T-helper 17 cell (primary cell): ENCODE data around the gene KDM4B. TPM values are rescaled to one million over a fixed set of nuclear protein-coding genes. Genes with fewer than 3 reads are reported as not detected.

Experiments used
- ATAC-seq: fragments of 150-1000 bp; cut with Tn5 transposase; 2 replicates; pipeline ENCODE4 v1.10.0; 2021; ENCODE audit warnings: mild to moderate bottlenecking, moderate library complexity
- DNase-seq, 3 donors: peaks; one replicate each; pipeline versions ENCODE4 v3.0.0 to v3.0.0-alpha.2; 2020 to 2021
- H3K9me3 ChIP-seq: one replicate; pipeline ENCODE4 v1.7.0; 2013; ENCODE audit warnings: low read length, mild to moderate bottlenecking; ENCODE audit not compliant: control insufficient read depth, poor library complexity, severe bottlenecking
- H3K27ac Mint-ChIP-seq: one replicate; pipeline ENCODE4 v1.8.0; 2022; ENCODE audit warnings: mild to moderate bottlenecking, moderate library complexity, mixed read lengths
- H3K27me3 Mint-ChIP-seq: one replicate; pipeline ENCODE4 v1.8.0; 2022; ENCODE audit warnings: mixed read lengths
- H3K36me3 Mint-ChIP-seq: one replicate; pipeline ENCODE4 v1.8.0; 2022; ENCODE audit warnings: low read depth, mixed read lengths
- H3K4me1 Mint-ChIP-seq: one replicate; pipeline ENCODE4 v1.8.0; 2022; ENCODE audit warnings: mild to moderate bottlenecking, mixed read lengths
- H3K4me3 Mint-ChIP-seq: one replicate; pipeline ENCODE4 v1.8.0; 2022; ENCODE audit warnings: mild to moderate bottlenecking, moderate library complexity, mixed read lengths
- total RNA-seq, 4 donors: library from RNA in 2 of 4; stranded (reverse) in 2 of 4; gene quantifications; one replicate each; pipeline ENCODE4 v1.2.3 and lab custom pipeline; 2022 to 2026

Gene KDM4B
- total RNA-seq, 2 donors from 2014 or later, result 37.6 to 42.2 TPM

DNA sequence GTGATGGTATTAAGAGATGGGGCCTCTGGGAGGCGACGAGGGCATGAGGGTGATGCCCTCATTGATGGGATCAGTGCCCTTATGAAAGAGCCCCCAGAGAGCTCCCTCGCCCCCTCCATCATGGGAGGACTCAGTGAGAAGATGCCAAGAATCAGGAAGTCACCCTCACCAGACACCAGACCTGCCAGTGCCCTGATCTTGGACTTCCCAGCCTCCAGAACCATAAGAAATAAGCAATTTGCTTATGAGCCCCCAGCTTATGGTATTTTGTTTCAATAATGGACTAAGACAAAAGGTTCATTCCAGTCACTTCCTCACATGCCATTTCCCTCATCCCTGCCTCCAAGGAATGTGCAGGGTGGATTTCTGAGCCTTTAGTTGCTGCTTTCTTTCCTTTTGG is 129.7 kb downstream of the KDM4B start:
- DNase-seq (no peak), ATAC-seq (no peak)
- H3K9me3 ChIP-seq, result no peaks in the 10 kb centered on the region
- H3K27ac Mint-ChIP-seq, result no peak overlapping the region
- H3K4me3 Mint-ChIP-seq, result no peak overlapping the region
- H3K36me3 Mint-ChIP-seq, result peaks cover 6% of the 10 kb centered on the region
- H3K27me3 Mint-ChIP-seq, result no peaks in the 10 kb centered on the region
- peaks cover 5% of the 10 kb centered on the region for H3K4me1 Mint-ChIP-seq

DNA sequence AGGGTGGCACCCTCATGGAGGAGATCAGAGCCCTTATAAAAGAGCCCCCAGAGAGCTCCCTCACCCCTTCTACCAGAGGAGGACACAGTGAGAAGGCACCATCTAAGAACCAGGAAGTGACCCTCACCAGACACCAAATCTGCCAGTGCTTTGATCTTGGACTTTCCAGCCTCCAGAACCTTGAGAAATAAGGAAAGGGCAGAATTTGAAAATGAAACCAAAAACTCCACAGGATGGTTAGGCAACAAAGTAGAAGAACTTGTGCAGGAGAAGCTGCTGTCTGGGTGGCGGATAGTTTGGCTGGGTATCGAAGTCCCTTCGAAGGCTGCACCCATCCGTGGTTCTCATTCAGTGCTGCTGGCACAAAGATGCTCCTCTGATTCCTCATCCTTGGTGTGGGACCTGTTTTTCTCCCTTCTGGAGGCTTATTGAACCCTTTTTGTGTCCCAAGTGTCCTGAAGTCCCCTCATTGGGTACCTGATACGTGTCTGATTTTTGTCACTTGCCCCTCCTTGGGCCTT is 130.8 kb downstream of the KDM4B start:
- no peak overlapping the region for H3K27ac Mint-ChIP-seq
- H3K27me3 Mint-ChIP-seq, result no peaks in the 10 kb centered on the region
- peaks cover 6% of the 10 kb centered on the region for H3K36me3 Mint-ChIP-seq
- peaks cover 3% of the 10 kb centered on the region for H3K4me1 Mint-ChIP-seq
- DNase-seq (no peak), ATAC-seq (no peak)
- no peak overlapping the region for H3K4me3 Mint-ChIP-seq
- H3K9me3 ChIP-seq, result no peaks in the 10 kb centered on the region

DNA sequence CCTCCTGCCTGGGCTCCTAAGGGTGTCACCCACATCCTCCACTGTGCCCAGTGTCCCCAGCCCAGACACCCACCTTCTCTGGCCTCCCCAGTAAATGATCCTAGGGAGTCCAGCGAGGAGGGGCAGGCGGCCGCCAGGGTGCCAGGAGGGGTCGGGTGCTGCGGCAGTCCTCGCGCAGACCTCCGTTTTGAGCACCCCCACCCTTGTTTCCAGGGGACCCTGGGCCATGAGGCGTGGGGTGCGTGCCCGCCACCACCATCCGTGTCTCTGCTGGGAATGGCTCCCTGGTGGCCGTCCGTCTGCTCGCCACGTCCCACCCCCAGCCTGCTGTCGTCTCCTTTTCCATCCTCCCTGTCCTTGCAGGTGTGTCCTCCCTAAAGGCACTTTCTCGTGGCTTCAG is 133.0 kb downstream of the KDM4B start:
- Mint-ChIP-seq H3K4me3 (no peak overlapping the region), H3K27ac (no peak overlapping the region), H3K4me1 (peaks cover 5% of the 10 kb centered on the region), H3K27me3 (no peaks in the 10 kb centered on the region), H3K36me3 (peaks cover 4% of the 10 kb centered on the region)
- no peak for ATAC-seq
- no peaks in the 10 kb centered on the region for H3K9me3 ChIP-seq
- DNase-seq, result no peak

DNA sequence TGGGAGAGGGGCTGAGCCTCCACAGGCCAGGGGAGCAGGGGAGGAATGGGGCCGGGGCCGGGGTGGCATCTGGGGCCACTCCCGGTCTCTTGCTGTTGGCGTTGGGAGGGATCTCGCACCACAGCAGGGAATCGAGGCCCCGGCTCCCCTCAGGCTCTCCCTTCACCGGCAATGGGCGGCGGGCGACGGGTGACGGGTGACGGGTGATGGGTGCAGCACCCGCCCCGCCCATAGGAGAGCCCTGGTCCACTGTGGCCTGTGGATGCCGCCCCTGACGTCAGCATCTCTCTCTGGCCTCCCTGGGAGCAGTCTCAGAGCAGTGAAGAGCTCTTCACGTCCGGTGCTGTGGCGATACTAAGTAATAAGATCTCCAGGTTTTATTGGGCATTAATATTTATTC is 133.6 kb downstream of the KDM4B start:
- Mint-ChIP-seq H3K4me3 (no peak overlapping the region), H3K27me3 (no peaks in the 10 kb centered on the region), H3K27ac (no peak overlapping the region), H3K4me1 (peaks cover 5% of the 10 kb centered on the region), H3K36me3 (peaks cover 4% of the 10 kb centered on the region)
- no peaks in the 10 kb centered on the region for H3K9me3 ChIP-seq
- ATAC-seq (no peak), DNase-seq (no peak)

DNA sequence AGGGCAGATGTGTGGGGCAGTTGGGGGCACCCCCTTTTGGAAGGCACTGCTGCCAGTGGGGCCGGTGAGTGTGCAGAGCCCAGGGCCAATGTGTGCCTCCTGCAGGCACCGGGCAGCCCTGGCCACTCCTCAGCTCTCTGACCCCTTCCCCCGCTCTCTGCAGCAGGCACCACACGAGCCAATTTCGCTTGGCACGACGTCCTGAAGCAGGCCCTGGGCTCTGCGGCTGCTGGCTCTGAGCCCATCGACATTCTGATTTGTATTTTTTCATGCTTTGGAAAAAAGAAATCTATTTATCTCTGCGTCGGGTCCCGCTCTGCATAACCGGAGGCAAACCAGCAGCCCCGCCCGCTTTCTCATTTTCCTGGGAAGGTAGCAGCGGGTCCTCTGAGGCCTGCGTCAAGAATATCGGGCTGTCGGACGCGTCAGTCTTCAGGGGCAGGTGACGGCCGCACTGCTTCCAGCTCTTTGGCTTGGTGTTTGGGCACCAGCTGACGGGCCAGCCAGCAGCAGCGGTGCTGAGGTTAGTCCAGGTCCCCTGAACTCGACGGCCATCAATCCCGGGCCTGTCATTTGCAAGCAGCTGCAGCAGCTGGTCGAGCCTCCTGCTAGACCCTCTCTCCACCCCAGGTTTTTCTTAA is 134.3 kb downstream of the KDM4B start:
- peaks cover 4% of the 10 kb centered on the region for H3K36me3 Mint-ChIP-seq
- no peaks in the 10 kb centered on the region for H3K27me3 Mint-ChIP-seq
- H3K4me3 Mint-ChIP-seq, result no peak overlapping the region
- H3K9me3 ChIP-seq, result no peaks in the 10 kb centered on the region
- ATAC-seq (no peak), DNase-seq (no peak)
- no peak overlapping the region for H3K27ac Mint-ChIP-seq
- peaks cover 5% of the 10 kb centered on the region for H3K4me1 Mint-ChIP-seq

DNA sequence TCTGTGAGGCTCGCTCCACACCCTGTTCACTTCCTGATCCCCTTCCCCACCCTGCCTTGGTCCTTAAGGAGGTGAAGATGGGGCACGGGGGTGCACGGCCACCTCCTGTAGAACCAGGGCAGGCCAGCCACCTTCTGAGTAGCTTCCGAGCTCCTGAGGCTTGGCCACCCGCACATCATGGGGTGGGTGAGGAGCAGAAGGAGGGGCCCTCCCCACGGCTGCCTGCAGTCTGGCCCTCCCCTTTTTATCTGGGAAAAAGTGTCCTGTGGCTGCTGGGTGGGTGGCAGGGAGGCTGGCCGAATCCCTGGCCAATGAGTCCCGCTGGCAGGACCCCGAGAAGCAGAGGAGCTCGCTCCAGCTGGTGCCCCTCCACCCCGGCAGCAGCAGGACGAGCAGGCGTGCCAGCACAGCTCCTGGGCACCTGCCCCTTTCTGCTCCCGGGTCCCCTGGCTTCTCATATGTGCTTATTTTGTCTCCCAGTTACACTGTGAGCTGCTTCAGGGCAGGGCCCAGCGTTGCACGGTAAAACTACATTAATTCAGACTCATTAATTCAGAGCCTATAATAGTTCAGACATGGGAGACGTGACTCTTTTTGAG is 135.0 kb downstream of the KDM4B start:
- H3K9me3 ChIP-seq, result no peaks in the 10 kb centered on the region
- no peak for DNase-seq
- no peak for ATAC-seq
- Mint-ChIP-seq H3K4me3 (no peak overlapping the region), H3K27ac (no peak overlapping the region), H3K27me3 (no peaks in the 10 kb centered on the region), H3K4me1 (peaks cover 5% of the 10 kb centered on the region), H3K36me3 (peaks cover 4% of the 10 kb centered on the region)

DNA sequence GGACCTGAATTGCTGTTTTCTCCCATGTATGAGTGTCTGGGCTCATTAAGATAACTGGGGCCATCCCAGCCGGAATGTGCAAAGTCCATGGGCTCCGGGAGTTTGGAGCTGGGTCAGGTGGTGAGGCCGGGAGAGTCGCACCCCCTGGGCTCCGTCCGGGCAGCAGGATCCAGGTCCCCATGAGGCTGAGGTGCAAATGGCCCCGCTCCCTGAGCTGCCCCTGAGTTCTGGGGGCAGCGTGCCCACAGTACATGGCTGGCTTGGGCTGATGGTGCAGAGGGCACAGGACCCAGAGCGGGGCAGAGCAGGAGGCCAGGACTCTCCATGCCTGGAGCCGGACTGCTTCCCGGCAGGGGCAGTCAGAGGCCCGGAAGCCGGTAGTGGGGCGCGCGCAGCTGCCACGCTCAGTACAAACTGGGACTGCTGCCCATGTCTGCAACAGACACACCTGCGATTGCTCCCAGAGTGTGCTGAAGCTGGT is 136.0 kb downstream of the KDM4B start:
- Mint-ChIP-seq H3K27ac (no peak overlapping the region), H3K4me1 (peaks cover 5% of the 10 kb centered on the region), H3K36me3 (peaks cover 4% of the 10 kb centered on the region), H3K27me3 (no peaks in the 10 kb centered on the region), H3K4me3 (no peak overlapping the region)
- DNase-seq, result no peak
- H3K9me3 ChIP-seq, result no peaks in the 10 kb centered on the region
- no peak for ATAC-seq

DNA sequence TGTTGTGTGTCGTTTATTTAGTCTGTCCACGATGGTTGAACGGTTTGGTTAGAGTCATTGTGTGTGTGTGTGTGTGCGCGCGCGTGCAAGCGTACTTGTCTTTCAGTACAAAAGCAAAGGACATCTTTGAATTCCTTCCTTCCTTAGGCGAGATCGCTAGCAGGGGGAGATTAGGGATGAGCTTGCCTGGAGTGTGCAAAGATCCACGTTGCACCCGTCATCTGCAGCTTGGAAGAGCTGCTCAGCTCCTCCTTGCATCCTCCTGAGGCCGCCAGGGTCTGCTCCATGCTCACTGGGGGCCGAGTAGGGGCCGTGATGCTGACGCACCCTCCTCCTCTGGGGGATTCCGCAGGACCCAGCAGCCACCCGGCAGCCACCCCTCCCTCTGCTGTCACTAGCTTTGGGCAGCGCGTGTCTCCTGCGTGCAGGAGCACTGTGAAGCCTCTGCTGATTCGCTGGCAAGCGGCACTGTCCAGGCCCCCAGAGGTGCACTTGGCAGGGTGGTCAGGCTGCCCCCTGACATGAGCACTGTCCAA is 137.3 kb downstream of the KDM4B start:
- no peak overlapping the region for H3K27ac Mint-ChIP-seq
- no peaks in the 10 kb centered on the region for H3K27me3 Mint-ChIP-seq
- H3K9me3 ChIP-seq, result no peaks in the 10 kb centered on the region
- no peaks in the 10 kb centered on the region for H3K36me3 Mint-ChIP-seq
- H3K4me3 Mint-ChIP-seq, result no peak overlapping the region
- no peak for ATAC-seq
- peaks cover 4% of the 10 kb centered on the region for H3K4me1 Mint-ChIP-seq
- DNase-seq, result no peak

DNA sequence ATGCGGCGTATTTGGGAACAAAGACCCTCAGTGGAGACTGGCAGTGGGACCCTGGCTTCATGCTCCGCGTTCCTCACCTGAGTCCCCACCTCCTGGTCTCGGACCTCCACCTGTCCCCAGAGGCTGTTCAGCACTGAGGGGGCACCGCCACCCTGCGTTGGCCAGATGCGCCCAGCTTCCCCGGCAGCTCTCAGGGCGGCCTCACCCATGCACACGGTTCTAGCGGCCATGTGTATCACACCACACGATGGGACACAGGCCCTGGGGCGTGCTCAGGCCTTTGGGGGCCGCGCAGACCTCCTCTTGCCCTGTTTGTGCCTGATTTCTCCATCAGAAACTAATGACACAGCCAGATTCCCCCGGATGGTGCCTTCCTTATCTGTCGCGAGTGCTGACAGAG is 138.1 kb downstream of the KDM4B start:
- Mint-ChIP-seq H3K4me3 (no peak overlapping the region), H3K27me3 (no peaks in the 10 kb centered on the region), H3K4me1 (peaks cover 3% of the 10 kb centered on the region), H3K27ac (no peak overlapping the region), H3K36me3 (no peaks in the 10 kb centered on the region)
- DNase-seq, result no peak
- no peak for ATAC-seq
- H3K9me3 ChIP-seq, result no peaks in the 10 kb centered on the region

DNA sequence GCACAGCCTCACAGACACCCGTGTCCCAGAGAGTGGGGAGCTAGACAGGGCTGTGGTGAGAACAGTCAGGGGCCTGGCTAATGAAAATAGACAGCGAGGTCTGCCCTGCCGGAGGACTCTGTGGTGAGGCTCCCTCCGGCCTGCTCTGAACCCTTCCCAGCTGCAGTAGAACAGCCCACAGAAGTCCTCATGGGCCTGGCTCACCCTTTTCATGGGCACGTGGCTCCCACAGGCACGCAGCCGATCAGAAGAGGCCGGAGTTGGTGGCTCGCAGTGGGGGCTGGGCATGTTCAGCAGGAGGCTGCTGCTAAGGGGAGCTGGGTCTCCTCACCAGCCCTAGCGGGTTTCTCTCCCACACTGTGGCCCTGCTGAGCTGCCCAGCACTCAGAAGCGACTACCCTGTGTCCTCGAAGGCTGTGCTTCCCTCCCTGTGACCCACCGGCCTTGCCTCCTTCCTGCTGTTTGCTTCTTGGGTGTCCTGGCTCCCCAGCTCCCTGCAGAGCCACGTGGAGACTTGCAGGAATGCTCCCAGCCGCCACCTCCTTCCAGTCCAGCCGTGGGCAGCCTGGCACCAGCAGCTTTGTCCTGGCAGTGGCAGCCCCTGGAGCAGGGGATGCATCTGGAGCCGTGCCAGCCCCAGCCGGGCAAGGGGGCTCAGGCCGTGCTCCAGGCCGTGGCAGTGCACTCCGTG is 138.7 kb downstream of the KDM4B start:
- ATAC-seq, result no peak
- Mint-ChIP-seq H3K27ac (no peak overlapping the region), H3K27me3 (no peaks in the 10 kb centered on the region), H3K4me3 (no peak overlapping the region), H3K36me3 (peaks cover under 1% of the 10 kb centered on the region), H3K4me1 (peaks cover 3% of the 10 kb centered on the region)
- no peak for DNase-seq
- no peaks in the 10 kb centered on the region for H3K9me3 ChIP-seq

DNA sequence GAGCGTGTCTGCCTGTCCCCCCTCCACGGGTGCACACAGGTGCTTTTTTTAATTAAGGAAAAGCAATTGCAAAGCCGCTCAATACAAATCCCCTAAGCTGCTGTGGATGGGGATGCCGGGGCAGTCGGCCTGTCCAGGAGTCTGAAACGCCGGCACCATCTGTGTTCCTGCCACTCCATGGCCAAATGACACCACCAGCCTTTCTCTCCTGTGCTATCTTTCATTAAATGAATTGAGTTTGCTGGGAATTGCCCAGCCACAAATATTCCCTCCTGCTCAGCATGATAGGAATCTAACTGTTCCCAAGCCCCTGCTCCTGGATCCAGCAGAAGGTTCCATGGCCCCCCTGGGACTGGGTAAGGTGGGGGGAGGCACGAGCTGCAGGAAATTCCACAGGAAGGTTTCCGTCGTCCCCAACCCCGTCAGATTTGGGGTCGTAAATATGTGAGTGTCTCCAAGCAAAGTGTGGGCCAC is 139.2 kb downstream of the KDM4B start:
- no peaks in the 10 kb centered on the region for H3K27me3 Mint-ChIP-seq
- peaks cover 3% of the 10 kb centered on the region for H3K36me3 Mint-ChIP-seq
- no peak overlapping the region for H3K4me3 Mint-ChIP-seq
- no peak for DNase-seq
- H3K27ac Mint-ChIP-seq, result no peak overlapping the region
- ATAC-seq, result no peak
- H3K4me1 Mint-ChIP-seq, result peaks cover 3% of the 10 kb centered on the region
- no peaks in the 10 kb centered on the region for H3K9me3 ChIP-seq

DNA sequence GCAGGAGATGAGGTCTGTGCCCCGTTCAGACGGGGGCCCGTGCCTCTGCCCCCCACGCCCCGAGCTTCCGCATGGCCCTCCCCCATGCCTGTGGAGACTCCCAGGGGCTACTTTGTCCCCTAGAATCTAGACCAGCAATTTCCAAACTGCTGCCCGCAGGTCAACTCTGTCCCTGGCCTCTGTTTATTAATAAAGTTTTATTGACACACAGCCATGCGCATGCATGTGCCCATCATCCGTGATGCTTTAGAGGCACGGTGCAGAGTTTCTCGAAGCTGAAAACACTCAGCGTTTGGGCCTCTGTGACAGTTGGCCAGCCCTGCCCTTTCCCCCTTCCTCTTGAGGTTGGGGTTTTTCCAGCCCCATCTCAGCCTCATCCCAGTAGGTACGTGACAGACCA is 140.0 kb downstream of the KDM4B start:
- H3K27me3 Mint-ChIP-seq, result no peaks in the 10 kb centered on the region
- H3K4me1 Mint-ChIP-seq, result peaks cover 3% of the 10 kb centered on the region
- H3K4me3 Mint-ChIP-seq, result no peak overlapping the region
- DNase-seq (no peak), ATAC-seq (no peak)
- H3K36me3 Mint-ChIP-seq, result peaks cover 3% of the 10 kb centered on the region
- no peaks in the 10 kb centered on the region for H3K9me3 ChIP-seq
- H3K27ac Mint-ChIP-seq, result no peak overlapping the region

DNA sequence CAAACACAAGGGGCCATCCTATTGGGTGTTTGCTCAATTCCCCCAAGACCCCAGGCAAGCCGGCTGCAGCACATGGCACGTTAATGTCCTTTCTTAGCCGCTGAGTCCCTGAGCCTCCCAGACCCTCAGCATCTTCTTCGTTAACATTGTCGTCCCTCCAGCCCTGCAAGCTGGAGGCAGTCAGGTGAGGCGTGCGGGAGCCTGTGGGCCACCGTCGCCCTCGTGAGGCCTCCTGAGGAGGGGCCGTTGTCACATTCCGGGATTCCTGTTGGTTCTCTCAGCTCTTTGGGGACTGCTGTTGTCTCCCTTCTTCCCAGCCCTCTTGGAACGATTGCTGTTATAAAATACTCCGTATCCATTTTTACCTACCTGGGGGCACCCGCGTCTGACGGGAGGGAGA is 140.6 kb downstream of the KDM4B start:
- Mint-ChIP-seq H3K27ac (peak overlapping the region; percentile 74), H3K27me3 (no peaks in the 10 kb centered on the region), H3K4me3 (no peak overlapping the region), H3K4me1 (peaks cover 3% of the 10 kb centered on the region), H3K36me3 (peaks cover 3% of the 10 kb centered on the region)
- ATAC-seq (no peak), DNase-seq (no peak)
- no peaks in the 10 kb centered on the region for H3K9me3 ChIP-seq
